IMR-90 (cell line): Measurements from ENCODE around the gene BCAS3. TPM values are rescaled to one million over a fixed set of nuclear protein-coding genes. Genes with fewer than 3 reads are reported as not detected.

Source experiments
- ATAC-seq: fragments of 200-7000 bp; cut with Tn5 transposase; 2 replicates; pipeline ENCODE4 v1.9.1; 2020; ENCODE audit warnings: low read depth, mild to moderate bottlenecking, moderate library complexity
- BruUV-seq: library from RNA; stranded (reverse); fragments of 400-500 nt; replicated peaks from 2 replicates; lab custom pipeline; 2021; lab: Mats Ljungman, UMichigan
- CTCF ChIA-PET: fragments of 300-600 bp; formaldehyde crosslinking; extraction: SDS; loops from one replicate; lab custom pipeline; 2021; ENCODE audit warnings: antibody characterized with exemption; lab: Yijun Ruan, JAX
- POLR2A ChIA-PET: fragments of 300-600 bp; sonication (Branson Sonifier 250); formaldehyde crosslinking; loops from one replicate; lab custom pipeline; 2022; ENCODE audit warnings: antibody characterized with exemption; ENCODE audit not compliant: unreplicated experiment; lab: Charles Lee
- DNase-seq: peaks from one replicate; pipeline ENCODE4 v3.0.0; 2013
- H2AFZ ChIP-seq: replicated peaks from 2 replicates; pipeline ENCODE3; 2013; ENCODE audit warnings: low read length, mild to moderate bottlenecking; ENCODE audit not compliant: poor library complexity
- H2AK5ac ChIP-seq: 2 replicates; pipeline ENCODE4 v1.6.1; 2013; ENCODE audit warnings: low read depth, low read length, inconsistent platforms
- H2AK9ac ChIP-seq: replicated peaks from 2 replicates; pipeline ENCODE3; 2013; ENCODE audit warnings: mild to moderate bottlenecking, low read depth, low read length, moderate library complexity; ENCODE audit not compliant: poor library complexity
- H2BK120ac ChIP-seq: 2 replicates; pipeline ENCODE4 v1.6.1; 2013; ENCODE audit warnings: low read depth, low read length, inconsistent platforms
- H2BK15ac ChIP-seq: 3 replicates; pipeline ENCODE4 v1.6.1; 2013; ENCODE audit warnings: low read depth, low read length, inconsistent platforms
- H2BK20ac ChIP-seq: 2 replicates; pipeline ENCODE4 v1.6.1; 2013; ENCODE audit warnings: low read depth, mild to moderate bottlenecking, inconsistent platforms, low read length, moderate library complexity
- H2BK5ac ChIP-seq: 2 replicates; pipeline ENCODE4 v1.6.1; 2013; ENCODE audit warnings: mild to moderate bottlenecking, low read depth, low read length, inconsistent platforms; ENCODE audit not compliant: poor library complexity, severe bottlenecking
- H3K14ac ChIP-seq: replicated peaks from 2 replicates; pipeline ENCODE4 v1.6.1; 2013; ENCODE audit warnings: low read depth, low read length, inconsistent platforms
- H3K18ac ChIP-seq: 2 replicates; pipeline ENCODE4 v1.6.1; 2013; ENCODE audit warnings: low read depth, low read length, control low read depth
- H3K23ac ChIP-seq: 2 replicates; pipeline ENCODE4 v1.6.1; 2013; ENCODE audit warnings: low read depth, low read length, inconsistent platforms
- H3K27ac ChIP-seq: 2 replicates; pipeline ENCODE4 v1.5.1; 2013; ENCODE audit warnings: mild to moderate bottlenecking, control low read depth, low read length; ENCODE audit not compliant: insufficient read depth
- H3K27me3 ChIP-seq: 2 replicates; pipeline ENCODE4 v1.6.1; 2013; ENCODE audit warnings: low read length; ENCODE audit not compliant: control insufficient read depth, insufficient read depth
- H3K36me3 ChIP-seq: 2 replicates; pipeline ENCODE4 v1.6.1; 2013; ENCODE audit warnings: low read length, mixed read lengths; ENCODE audit not compliant: control insufficient read depth, insufficient read depth
- H3K4ac ChIP-seq: 2 replicates; pipeline ENCODE4 v1.6.1; 2013; ENCODE audit warnings: low read depth, low read length, inconsistent platforms
- H3K4me1 ChIP-seq: 2 replicates; pipeline ENCODE4 v1.6.1; 2013; ENCODE audit warnings: low read length, mixed read lengths; ENCODE audit not compliant: control insufficient read depth, insufficient read depth
- H3K4me2 ChIP-seq: 2 replicates; pipeline ENCODE4 v1.6.1; 2013; ENCODE audit warnings: low read depth, mild to moderate bottlenecking, control low read depth, low read length, moderate library complexity
- H3K4me3 ChIP-seq: 2 replicates; pipeline ENCODE4 v1.5.1; 2013; ENCODE audit warnings: low read depth, mild to moderate bottlenecking, control low read depth, low read length, moderate library complexity; ENCODE audit not compliant: insufficient read depth
- H3K56ac ChIP-seq: 2 replicates; pipeline ENCODE4 v1.6.1; 2013; ENCODE audit warnings: low read length, inconsistent platforms; ENCODE audit not compliant: insufficient read depth; ENCODE audit errors: extremely low read depth
- H3K79me1 ChIP-seq, 2 experiments: 2 replicates each; pipeline ENCODE4 v1.6.1; 2013; ENCODE audit warnings: low read length in 2 of 2, inconsistent platforms in 1 of 2, low read depth in 1 of 2
- H3K9ac ChIP-seq: 2 replicates; pipeline ENCODE4 v1.6.1; 2013; ENCODE audit warnings: low read depth, low read length, control low read depth
- H3K9me1 ChIP-seq: 2 replicates; pipeline ENCODE4 v1.6.1; 2013; ENCODE audit warnings: low read length, inconsistent platforms; ENCODE audit not compliant: insufficient read depth
- H3K9me3 ChIP-seq: 2 replicates; pipeline ENCODE4 v1.6.1; 2013; ENCODE audit warnings: low read length; ENCODE audit not compliant: control insufficient read depth, insufficient read depth
- H4K20me1 ChIP-seq: 2 replicates; pipeline ENCODE4 v1.6.1; 2013; ENCODE audit warnings: low read length, inconsistent platforms; ENCODE audit not compliant: insufficient read depth
- H4K5ac ChIP-seq: 2 replicates; pipeline ENCODE4 v1.6.1; 2013; ENCODE audit warnings: mild to moderate bottlenecking, low read depth, low read length, control low read depth
- H4K8ac ChIP-seq, 2 experiments: 2 replicates each; pipeline ENCODE4 v1.6.1; 2013; ENCODE audit warnings: low read depth in 2 of 2, low read length in 2 of 2, control low read depth in 1 of 2, inconsistent platforms in 1 of 2
- H4K91ac ChIP-seq: 2 replicates; pipeline ENCODE4 v1.6.1; 2013; ENCODE audit warnings: low read depth, low read length, inconsistent platforms; ENCODE audit not compliant: insufficient read depth
- BHLHE40 ChIP-seq: fragments of 150-350 bp; IDR thresholded peaks from 2 replicates; pipeline ENCODE4 v1.6.1; 2016; ENCODE audit warnings: mild to moderate bottlenecking, low read depth, low read length
- CEBPB ChIP-seq: IDR thresholded peaks from 2 replicates; pipeline ENCODE4 v1.6.1; 2012; ENCODE audit warnings: low read depth, low read length, improper control_type of control experiment
- CHD1 ChIP-seq: IDR thresholded peaks from 2 replicates; pipeline ENCODE4 v1.6.1; 2012; ENCODE audit warnings: low read depth, low read length, improper control_type of control experiment
- FOS ChIP-seq: fragments of 150-350 bp; IDR thresholded peaks from 2 replicates; pipeline ENCODE4 v1.6.1; 2016; ENCODE audit warnings: low read depth, low read length
- MAFK ChIP-seq: IDR thresholded peaks from 2 replicates; pipeline ENCODE4 v1.6.1; 2012; ENCODE audit warnings: low read depth, low read length, improper control_type of control experiment
- MAZ ChIP-seq: IDR thresholded peaks from 2 replicates; pipeline ENCODE4 v1.6.1; 2012; ENCODE audit warnings: low read depth, mild to moderate bottlenecking, low read length, improper control_type of control experiment, moderate library complexity, borderline replicate concordance
- MXI1 ChIP-seq: IDR thresholded peaks from 2 replicates; pipeline ENCODE4 v1.6.1; 2012; ENCODE audit warnings: low read depth, mild to moderate bottlenecking, low read length, moderate library complexity, borderline replicate concordance
- NFE2L2 ChIP-seq: fragments of 150-350 bp; IDR thresholded peaks from 2 replicates; pipeline ENCODE4 v1.6.1; 2016; ENCODE audit warnings: low read depth, mild to moderate bottlenecking, low read length
- POLR2A ChIP-seq: IDR thresholded peaks from 2 replicates; pipeline ENCODE4 v1.6.1; 2012; ENCODE audit warnings: mild to moderate bottlenecking, low read depth, low read length
- RAD21 ChIP-seq: IDR thresholded peaks from 2 replicates; pipeline ENCODE4 v1.6.1; 2012; ENCODE audit warnings: low read length, improper control_type of control experiment
- RCOR1 ChIP-seq: IDR thresholded peaks from 2 replicates; pipeline ENCODE4 v1.6.1; 2012; ENCODE audit warnings: mild to moderate bottlenecking, low read length, improper control_type of control experiment; ENCODE audit not compliant: insufficient replicate concordance
- RFX5 ChIP-seq: IDR thresholded peaks from 2 replicates; pipeline ENCODE4 v1.8.0; 2012; ENCODE audit warnings: low read depth, mild to moderate bottlenecking, low read length, moderate library complexity
- SMC3 ChIP-seq: fragments of 150-350 bp; IDR thresholded peaks from 2 replicates; pipeline ENCODE4 v1.6.1; 2016; ENCODE audit warnings: low read depth, mild to moderate bottlenecking, antibody characterized with exemption, low read length, moderate library complexity
- USF2 ChIP-seq: fragments of 150-350 bp; IDR thresholded peaks from 2 replicates; pipeline ENCODE4 v1.6.1; 2017; ENCODE audit warnings: mild to moderate bottlenecking, antibody characterized with exemption, low read length, low read depth
- WGBS, 2 experiments: methylation state at CpG; one replicate each; pipeline versions ENCODE4 v1.1.5 to v1.1.7; 2013; ENCODE audit warnings: missing lambda C conversion rate in 2 of 2; ENCODE audit not compliant: insufficient read length in 1 of 2; ENCODE audit errors: extremely low coverage in 2 of 2; 5-methylcytosine and 5-hydroxymethylcytosine counted together
- dilution Hi-C: fragments of 300-500 bp; cut with HindIII; formaldehyde crosslinking; loops from one replicate; pipeline ENCODE4 v1.14.3; 2018; ENCODE audit warnings: low sequenced_read_pairs; ENCODE audit not compliant: unreplicated experiment
- in situ Hi-C: fragments of 300-500 bp; cut with MboI; formaldehyde crosslinking; loops from 3 replicates; pipeline ENCODE4 v1.14.3; 2019; ENCODE audit warnings: low sequenced_read_pairs, inconsistent platforms, mixed read lengths
- intact Hi-C: fragments of 100-400 bp; cut with micrococcal nuclease; formaldehyde crosslinking; loops from 2 replicates; pipeline ENCODE4 v1.10.0; 2022
- polyA plus RNA-seq, 3 experiments: library from polyadenylated mRNA; depleted of rRNA; stranded (reverse); fragments of >200 nt; gene quantifications; 2 replicates each; pipeline ENCODE4 v1.2.3, GENCODE V29; 2012; ENCODE audit warnings: low replicate concordance in 1 of 3
- total RNA-seq: library from RNA; depleted of rRNA; stranded (reverse); fragments of >200 nt; gene quantifications from 2 replicates; pipeline ENCODE4 v1.2.3, GENCODE V29; 2012
- TF ChIP-seq, protein P1 (sequence below): fragments of 150-350 bp; IDR thresholded peaks from 2 replicates; pipeline ENCODE4 v1.6.1; 2016; ENCODE audit warnings: low read depth, mild to moderate bottlenecking, low read length, moderate library complexity, borderline replicate concordance
- TF ChIP-seq, protein P2 (sequence below): conservative IDR thresholded peaks from 2 replicates; pipeline ENCODE4 v1.5.1; 2012; ENCODE audit warnings: mild to moderate bottlenecking, low read depth, low read length, improper control_type of control experiment

Gene BCAS3
- total and polyA plus RNA-seq, 2 of the 4 experiments (the other 2 are of a cell fraction): 6.3 to 27.1 TPM

DNA sequence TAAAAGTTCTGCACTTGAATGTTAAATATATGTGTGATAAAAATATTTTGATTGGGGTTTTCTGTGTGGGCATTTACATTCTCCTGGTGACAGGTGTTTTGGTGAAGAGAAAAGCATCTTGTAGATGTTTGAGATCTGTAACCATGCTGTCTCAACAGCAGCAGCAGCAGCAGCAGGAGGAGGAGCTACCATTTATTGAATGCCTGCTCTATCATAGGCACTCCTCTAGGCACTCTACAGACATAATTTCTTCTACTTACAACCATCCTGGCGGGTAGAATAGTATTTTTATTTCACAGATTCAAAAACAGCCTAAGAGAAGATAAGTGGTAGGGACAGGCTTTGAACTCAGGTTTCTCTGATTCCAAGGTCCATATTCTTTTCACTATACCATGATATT is 562.3 kb downstream of the BCAS3 start:
- dilution Hi-C loops: no loop called here
- H4K5ac ChIP-seq: 0 out of 2 replicates have a peak overlapping the region, but pooled peaks have one; percentile 13
- no CpG with 5 or more reads among the region's 1 CpG for WGBS, 2 experiments
- no peaks in the 10 kb centered on the region for H3K36me3 ChIP-seq
- no peak overlapping the region for H2AK5ac ChIP-seq
- ChIA-PET CTCF (no interaction called here), POLR2A (no interaction called here)
- TF ChIP-seq, protein P1, sequence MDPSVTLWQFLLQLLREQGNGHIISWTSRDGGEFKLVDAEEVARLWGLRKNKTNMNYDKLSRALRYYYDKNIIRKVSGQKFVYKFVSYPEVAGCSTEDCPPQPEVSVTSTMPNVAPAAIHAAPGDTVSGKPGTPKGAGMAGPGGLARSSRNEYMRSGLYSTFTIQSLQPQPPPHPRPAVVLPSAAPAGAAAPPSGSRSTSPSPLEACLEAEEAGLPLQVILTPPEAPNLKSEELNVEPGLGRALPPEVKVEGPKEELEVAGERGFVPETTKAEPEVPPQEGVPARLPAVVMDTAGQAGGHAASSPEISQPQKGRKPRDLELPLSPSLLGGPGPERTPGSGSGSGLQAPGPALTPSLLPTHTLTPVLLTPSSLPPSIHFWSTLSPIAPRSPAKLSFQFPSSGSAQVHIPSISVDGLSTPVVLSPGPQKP: no peak
- TF ChIP-seq, protein P2, sequence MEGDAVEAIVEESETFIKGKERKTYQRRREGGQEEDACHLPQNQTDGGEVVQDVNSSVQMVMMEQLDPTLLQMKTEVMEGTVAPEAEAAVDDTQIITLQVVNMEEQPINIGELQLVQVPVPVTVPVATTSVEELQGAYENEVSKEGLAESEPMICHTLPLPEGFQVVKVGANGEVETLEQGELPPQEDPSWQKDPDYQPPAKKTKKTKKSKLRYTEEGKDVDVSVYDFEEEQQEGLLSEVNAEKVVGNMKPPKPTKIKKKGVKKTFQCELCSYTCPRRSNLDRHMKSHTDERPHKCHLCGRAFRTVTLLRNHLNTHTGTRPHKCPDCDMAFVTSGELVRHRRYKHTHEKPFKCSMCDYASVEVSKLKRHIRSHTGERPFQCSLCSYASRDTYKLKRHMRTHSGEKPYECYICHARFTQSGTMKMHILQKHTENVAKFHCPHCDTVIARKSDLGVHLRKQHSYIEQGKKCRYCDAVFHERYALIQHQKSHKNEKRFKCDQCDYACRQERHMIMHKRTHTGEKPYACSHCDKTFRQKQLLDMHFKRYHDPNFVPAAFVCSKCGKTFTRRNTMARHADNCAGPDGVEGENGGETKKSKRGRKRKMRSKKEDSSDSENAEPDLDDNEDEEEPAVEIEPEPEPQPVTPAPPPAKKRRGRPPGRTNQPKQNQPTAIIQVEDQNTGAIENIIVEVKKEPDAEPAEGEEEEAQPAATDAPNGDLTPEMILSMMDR: no peak
- TF ChIP-seq CEBPB: no peak
- TF ChIP-seq BHLHE40: no peak
- TF ChIP-seq SMC3: no peak
- no peak for TF ChIP-seq CHD1
- TF ChIP-seq POLR2A: no peak
- TF ChIP-seq MAZ: no peak
- no peak for TF ChIP-seq RFX5
- TF ChIP-seq FOS: no peak
- no peak for TF ChIP-seq MAFK
- no peak for TF ChIP-seq MXI1
- no peak for TF ChIP-seq RCOR1
- TF ChIP-seq NFE2L2: no peak
- no peak for TF ChIP-seq USF2
- no peak for TF ChIP-seq RAD21
- no peaks in the 10 kb centered on the region for H4K20me1 ChIP-seq
- no peak overlapping the region for H2AFZ ChIP-seq
- H3K4ac ChIP-seq: no peak overlapping the region
- H4K91ac ChIP-seq: no peak overlapping the region
- H3K56ac ChIP-seq: no peak overlapping the region
- intact Hi-C loops: no loop called here
- no peak overlapping the region for H2BK20ac ChIP-seq
- H3K9me1 ChIP-seq: peaks cover 6% of the 10 kb centered on the region; the same call in 1 of the 2 replicates
- no peak overlapping the region for H2BK15ac ChIP-seq
- H4K8ac ChIP-seq: no peak overlapping the region
- H3K27me3 ChIP-seq: no peaks in the 10 kb centered on the region
- H3K9me3 ChIP-seq: no peaks in the 10 kb centered on the region
- no peak overlapping the region for H3K14ac ChIP-seq
- no TSS peak for BruUV-seq
- DNase-seq: no peak
- no peak overlapping the region for H3K4me2 ChIP-seq
- no peak for ATAC-seq
- H2BK5ac ChIP-seq: no peak overlapping the region
- no peak overlapping the region for H2BK120ac ChIP-seq
- in situ Hi-C loops: no loop called here
- no peak overlapping the region for H3K27ac ChIP-seq
- no peak overlapping the region for H3K23ac ChIP-seq
- H3K18ac ChIP-seq: peak overlapping the region; percentile 34; the same call in 1 of the 2 replicates
- H3K4me1 ChIP-seq: peaks cover 13% of the 10 kb centered on the region
- H3K9ac ChIP-seq: no peak overlapping the region
- peaks cover 0 to 4% of the 10 kb centered on the region in 2 experiments; a peak in 1 of 4 replicates for H3K79me1 ChIP-seq
- H2AK9ac ChIP-seq: no peak overlapping the region
- H3K4me3 ChIP-seq: no peak overlapping the region
